Measurements from ENCODE around the gene INPPL1.
"Not testable (repeated sequence)": the region's sequence is repeated elsewhere in the genome, so short reads cannot be mapped to it uniquely, and the experiment has no call there.

The INPPL1 gene

GRCh38 chr11:72247584-72247983 is 23.0 kb downstream of the INPPL1 start:
- no peak for DNase-seq

GRCh38 chr11:72249961-72250360 is 25.4 kb downstream of the INPPL1 start:
- DNase-seq = no peak

- DNase-seq = no peak
Observed at GRCh38 chr11:72250661-72251464, 26.3 kb downstream of the INPPL1 start.

DNA sequence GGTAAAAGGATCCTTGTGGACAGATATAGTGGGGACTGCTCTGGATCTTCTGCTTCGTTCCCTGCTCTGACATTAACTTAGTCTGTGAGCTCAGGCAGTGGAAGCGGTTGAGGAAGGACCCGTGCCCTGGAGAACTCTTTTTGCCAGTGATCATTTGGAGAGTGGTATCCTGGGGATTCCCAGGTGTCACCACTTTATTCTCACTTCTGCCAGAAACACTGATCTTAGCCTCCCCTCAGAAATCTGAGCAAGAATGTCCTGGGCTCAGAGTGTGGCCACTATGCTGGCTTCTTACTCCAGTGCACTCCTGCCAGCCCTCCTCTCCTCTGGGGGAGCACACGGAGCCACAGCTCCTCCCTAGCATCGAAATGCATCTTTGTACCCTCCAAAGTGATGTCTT is 27.0 kb downstream of the INPPL1 start:
- no peak for DNase-seq

DNA sequence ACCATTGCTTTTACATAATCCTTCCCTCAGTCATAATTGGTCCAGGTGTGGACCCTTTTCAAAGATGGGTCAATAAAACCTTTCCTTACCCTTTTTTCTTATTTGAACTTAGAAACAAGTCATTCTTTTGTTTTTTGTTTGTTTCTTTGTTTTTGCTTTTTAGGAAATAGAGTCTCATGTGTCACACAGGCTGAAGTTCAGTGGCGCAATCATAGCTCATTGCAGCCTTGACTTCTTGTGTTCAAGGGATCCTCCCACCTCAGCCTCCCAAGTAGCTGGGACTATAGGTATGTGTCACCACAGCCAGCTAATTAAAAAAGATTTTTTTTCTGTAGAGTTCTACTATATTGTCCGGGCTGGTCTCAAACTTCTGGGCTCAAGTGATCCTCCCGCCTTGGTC is 28.8 kb downstream of the INPPL1 start:
- DNase-seq = no peak

GRCh38 chr11:72254299-72254993 is 29.9 kb downstream of the INPPL1 start:
- no peak for DNase-seq

GRCh38 chr11:72257570-72257969 is 33.0 kb downstream of the INPPL1 start:
- no peak for DNase-seq

DNA sequence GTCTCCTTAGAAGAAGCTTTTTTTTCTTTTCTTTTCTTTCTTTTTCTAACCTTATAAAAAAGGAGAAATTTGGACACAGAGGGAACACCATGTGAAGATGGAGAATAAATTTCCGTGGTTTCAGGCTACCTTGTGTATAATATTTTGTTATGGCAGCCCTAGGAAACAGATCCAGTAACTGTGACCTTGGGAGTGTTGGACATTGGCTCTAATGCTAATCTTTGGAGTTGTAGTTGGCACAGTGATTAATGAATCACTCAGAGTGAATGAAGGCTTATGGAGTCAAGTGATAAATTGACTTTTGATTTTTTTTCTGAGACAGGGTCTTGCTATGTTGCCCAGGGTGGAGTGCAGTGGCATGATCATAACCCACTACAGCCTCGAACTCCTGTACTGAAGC is 34.9 kb downstream of the INPPL1 start:
- DNase-seq = no peak

DNA sequence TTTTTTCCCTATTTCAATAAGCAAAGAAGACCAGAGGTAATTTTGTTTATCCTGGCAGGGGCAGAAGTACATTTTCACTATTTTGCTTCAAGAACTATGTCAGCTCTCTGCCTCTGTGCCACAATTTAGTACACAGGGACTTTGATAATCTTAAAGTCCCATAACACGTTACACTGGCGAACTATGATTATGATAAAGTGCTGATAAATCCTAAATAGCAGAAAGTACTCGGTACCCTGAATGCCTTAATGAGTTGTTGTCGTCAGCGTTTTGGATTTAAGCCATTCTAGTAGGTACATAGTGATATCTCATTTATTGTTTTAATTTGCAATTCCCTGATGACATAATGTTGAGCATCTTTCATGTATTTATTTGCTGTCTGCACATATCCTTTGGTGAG is 36.0 kb downstream of the INPPL1 start:
- no peak for DNase-seq

GRCh38 chr11:72263361-72263760 is 38.8 kb downstream of the INPPL1 start:
- no peak for DNase-seq

DNA sequence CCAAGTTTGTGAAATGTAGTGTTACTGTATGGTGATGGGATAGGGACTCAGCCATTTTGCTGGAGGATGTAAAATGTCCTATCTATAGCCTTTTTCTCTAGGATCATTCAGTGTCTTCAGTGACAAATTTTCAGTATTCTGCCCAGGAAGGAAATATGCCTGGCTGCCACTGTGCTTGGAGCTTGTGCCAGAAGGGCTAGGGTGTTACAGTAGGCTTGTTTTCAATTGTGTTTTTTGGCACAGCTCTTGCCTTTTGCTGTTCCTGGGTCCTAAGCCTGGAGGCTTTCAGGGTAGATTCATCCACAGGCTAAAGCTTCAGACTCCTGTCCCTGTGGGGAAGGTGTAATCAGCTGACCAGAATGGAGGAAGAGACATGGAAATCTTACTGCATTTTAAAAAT is 41.4 kb downstream of the INPPL1 start:
- DNase-seq = no peak

GRCh38 chr11:72266960-72267359 is 42.4 kb downstream of the INPPL1 start:
- DNase-seq = not testable (repeated sequence)

DNA sequence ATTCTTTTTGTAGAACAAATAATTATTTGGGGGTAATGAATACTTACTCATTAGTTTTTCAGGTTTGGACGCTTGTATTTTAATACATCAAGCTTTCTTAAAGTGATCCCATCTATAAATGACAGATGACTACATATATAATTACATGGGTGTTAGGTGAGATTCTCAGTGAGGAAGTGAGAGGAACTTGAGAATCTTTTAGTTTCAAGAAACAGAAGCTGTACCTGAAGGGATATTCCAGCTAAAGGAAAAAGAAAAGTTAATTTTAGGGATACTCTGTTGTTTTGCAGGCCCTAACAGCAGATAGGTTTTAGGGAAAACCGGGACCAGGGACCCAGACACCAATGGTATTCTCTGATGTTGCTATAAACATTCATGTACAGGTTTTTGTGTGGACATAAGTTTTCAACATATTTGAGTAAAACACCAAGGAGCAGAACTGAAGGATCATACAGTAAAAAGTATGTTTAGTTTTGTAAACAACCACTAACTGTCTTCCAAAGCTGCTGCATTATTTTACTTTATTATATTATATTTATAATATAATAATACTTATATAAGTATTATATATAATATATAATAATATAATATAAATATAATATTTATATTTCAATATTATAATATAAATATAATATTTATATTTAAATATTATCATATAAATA is 43.5 kb downstream of the INPPL1 start:
- DNase-seq = no peak

- no peak for DNase-seq
Observed at GRCh38 chr11:72271980-72272379, 47.4 kb downstream of the INPPL1 start.

DNA sequence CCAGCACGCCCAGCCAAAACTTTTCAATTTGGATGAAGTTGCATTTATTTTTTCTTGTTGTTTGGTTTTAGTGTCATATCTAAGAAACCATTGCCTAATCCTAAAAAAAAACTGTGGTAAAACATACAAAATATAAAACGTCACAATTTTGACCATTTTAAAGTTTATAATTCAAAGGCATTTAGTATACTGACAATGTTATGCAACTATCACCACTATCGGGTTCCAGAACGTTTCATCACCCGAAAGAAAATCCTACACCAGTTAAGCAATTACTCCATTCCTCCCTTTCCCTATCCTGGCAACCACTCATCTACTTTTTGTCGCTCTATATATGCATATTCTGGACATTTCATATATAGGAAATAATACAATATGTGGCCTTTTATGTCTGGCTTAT is 49.9 kb downstream of the INPPL1 start:
- no peak for DNase-seq

DNA sequence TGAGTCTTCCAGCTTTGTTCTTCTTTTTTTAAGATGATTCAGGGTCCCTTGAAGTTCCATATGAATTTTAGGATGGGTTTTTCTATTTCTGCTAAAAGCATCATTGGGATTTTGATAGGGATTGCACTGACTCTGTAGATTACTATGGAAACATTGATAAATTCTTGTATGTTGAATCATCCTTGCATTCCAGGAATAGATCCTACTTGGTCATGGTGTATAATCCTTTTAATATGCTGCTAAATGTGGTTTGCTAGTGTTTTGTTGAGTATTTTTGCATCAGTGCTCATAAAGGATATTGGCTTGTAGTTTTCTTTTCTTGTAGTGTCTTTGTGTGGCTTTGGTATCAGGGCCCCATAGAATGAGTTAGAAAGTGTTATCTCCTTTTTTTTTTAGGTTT is 54.3 kb downstream of the INPPL1 start:
- DNase-seq = no peak

DNA sequence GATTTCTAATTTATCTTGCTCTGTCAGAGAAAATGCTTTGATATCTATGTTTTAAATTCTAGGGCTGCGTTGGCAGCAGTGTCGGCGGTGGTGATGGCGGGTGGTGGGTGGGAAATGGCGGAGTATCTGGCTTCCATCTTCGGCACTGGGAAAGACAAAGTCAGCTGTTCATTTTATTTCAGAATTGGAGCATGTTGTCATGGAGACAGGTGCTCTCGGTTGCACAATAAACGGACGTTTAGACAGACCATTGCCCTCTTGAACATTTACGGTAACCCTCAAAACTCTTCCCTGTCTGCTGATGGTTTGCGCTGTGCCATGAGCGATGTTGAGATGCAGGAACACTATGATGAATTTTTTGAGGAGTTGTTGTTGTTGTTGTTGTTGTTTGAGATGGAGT is 55.5 kb downstream of the INPPL1 start:
- DNase-seq = no peak

DNA sequence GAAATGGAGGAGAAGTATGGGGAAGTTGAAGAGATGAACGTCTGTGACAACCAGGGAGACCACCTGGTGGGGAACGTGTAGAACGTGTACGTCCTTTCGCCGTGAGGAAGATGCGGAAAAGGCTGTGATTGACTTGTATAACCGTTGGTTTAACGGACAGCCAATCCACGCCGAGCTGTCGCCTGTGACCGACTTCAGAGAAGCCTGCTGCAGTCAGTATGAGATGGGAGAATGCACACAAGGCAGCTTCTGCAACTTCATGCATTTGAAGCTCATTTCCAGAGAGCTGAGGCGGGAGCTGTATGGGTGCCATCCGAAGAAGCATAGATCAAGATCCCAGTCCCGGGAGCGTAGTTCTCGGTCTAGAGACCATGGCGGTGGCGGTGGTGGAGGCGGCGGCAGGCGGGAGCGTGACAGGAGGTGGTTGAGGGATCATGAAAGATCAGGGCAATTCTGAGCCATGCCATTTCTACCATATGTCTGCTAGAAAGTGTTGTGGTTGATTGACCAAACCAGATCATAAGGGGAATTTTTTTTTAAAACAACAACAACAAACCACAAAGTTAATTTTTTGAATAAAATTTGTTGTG is 56.3 kb downstream of the INPPL1 start:
- DNase-seq = no peak

DNA sequence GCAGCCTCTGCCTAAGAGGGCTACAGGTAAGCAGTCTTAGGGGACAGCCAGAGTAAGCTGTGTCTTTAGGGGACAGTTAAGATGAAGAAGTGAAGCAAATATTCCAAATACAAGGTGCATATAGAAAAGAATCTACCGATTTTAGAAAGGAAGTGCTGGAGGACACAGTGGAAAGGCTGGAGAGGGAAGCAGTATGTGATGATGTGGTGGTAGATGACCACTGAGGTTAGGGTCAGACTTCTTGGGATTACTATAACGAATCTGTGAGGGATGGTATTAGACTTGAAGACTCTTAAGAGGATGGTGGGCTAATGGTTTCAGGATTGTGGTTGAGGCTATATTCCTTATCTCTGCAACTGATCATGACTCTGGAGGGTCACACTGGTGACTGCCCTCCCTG is 59.4 kb downstream of the INPPL1 start:
- no peak for DNase-seq

GRCh38 chr11:72287293-72287692 is 62.7 kb downstream of the INPPL1 start:
- DNase-seq = no peak

All from NCI-H748 treated with DMSO at 0.1 percent for 48 hours (cell line).